ENCODE results near the gene ALPI.
"Not testable (repeated sequence)": the region's sequence is repeated elsewhere in the genome, so short reads cannot be mapped to it uniquely, and the experiment has no call there.

ALPI gene

GRCh38 chr2:232444409-232445148, 11.4 kb upstream of the ALPI start:
- TF ChIP-seq EZH2 (IDR thresholded peaks at IDR 0.05; ENCODE audit: borderline replicate concordance, low read depth, low read length, severe bottlenecking): no peak
- peak; percentile 77 for TF ChIP-seq CTCF (IDR thresholded peaks at IDR 0.05; ENCODE audit: borderline replicate concordance, extremely low read depth, low read length, poor library complexity, severe bottlenecking)

GRCh38 chr2:232445149-232445885, 10.6 kb upstream of the ALPI start:
- not testable (repeated sequence) for H3K9ac ChIP-seq (ENCODE audit: low read depth, low read length); DNase-seq; H3K79me2 ChIP-seq (ENCODE audit: insufficient read depth, low read length); H3K36me3 ChIP-seq (ENCODE audit: insufficient read depth, low read length); H4K20me1 ChIP-seq (ENCODE audit: insufficient read depth, low read length); H3K4me3 ChIP-seq (ENCODE audit: low read depth in 1 of 2, low read length in 2 of 2); H3K4me2 ChIP-seq (ENCODE audit: insufficient read depth, low read length); H2AFZ ChIP-seq (ENCODE audit: low read depth, low read length); H3K27ac ChIP-seq (ENCODE audit: low read length); ATAC-seq (ENCODE audit: insufficient read depth, low read depth); H3K9me3 ChIP-seq (ENCODE audit: insufficient read depth, low read length, severe bottlenecking); H3K4me1 ChIP-seq (ENCODE audit: insufficient read depth, low read length); H3K27me3 ChIP-seq (ENCODE audit: insufficient read depth, low read length, poor library complexity)

More at GRCh38 chr2:232444409-232445148, 11.4 kb upstream of the ALPI start:
- Histone ChIP-seq H3K4me1 (ENCODE audit: insufficient read depth, low read length) (peaks cover 7% of the 10 kb centered on the region), H2AFZ (ENCODE audit: low read depth, low read length) (peak overlapping the region; percentile 51; the same call in 1 of the 2 replicates), H3K9me3 (ENCODE audit: insufficient read depth, low read length, severe bottlenecking) (no peaks in the 10 kb centered on the region), H4K20me1 (ENCODE audit: insufficient read depth, low read length) (no peaks in the 10 kb centered on the region), H3K36me3 (ENCODE audit: insufficient read depth, low read length) (no peaks in the 10 kb centered on the region), H3K27me3 (ENCODE audit: insufficient read depth, low read length, poor library complexity) (no peaks in the 10 kb centered on the region), H3K9ac (ENCODE audit: low read depth, low read length) (no peak overlapping the region), H3K79me2 (ENCODE audit: insufficient read depth, low read length) (no peaks in the 10 kb centered on the region), H3K27ac (ENCODE audit: low read length) (no peak overlapping the region), H3K4me3 (ENCODE audit: low read depth in 1 of 2, low read length in 2 of 2) (no peak overlapping the region), H3K4me2 (ENCODE audit: insufficient read depth, low read length) (no peak overlapping the region)
- DNase-seq: peak; percentile 76
- peak; percentile 67 for ATAC-seq (ENCODE audit: insufficient read depth, low read depth)

GRCh38 chr2:232446266-232446777, 9.6 kb upstream of the ALPI start:
- not testable (repeated sequence) for H3K79me2 ChIP-seq (ENCODE audit: insufficient read depth, low read length); H3K9ac ChIP-seq (ENCODE audit: low read depth, low read length); H3K27me3 ChIP-seq (ENCODE audit: insufficient read depth, low read length, poor library complexity); H3K4me1 ChIP-seq (ENCODE audit: insufficient read depth, low read length); H2AFZ ChIP-seq (ENCODE audit: low read depth, low read length); DNase-seq; H4K20me1 ChIP-seq (ENCODE audit: insufficient read depth, low read length); H3K27ac ChIP-seq (ENCODE audit: low read length); H3K9me3 ChIP-seq (ENCODE audit: insufficient read depth, low read length, severe bottlenecking); H3K36me3 ChIP-seq (ENCODE audit: insufficient read depth, low read length); H3K4me2 ChIP-seq (ENCODE audit: insufficient read depth, low read length); H3K4me3 ChIP-seq (ENCODE audit: low read depth in 1 of 2, low read length in 2 of 2)
- peak; percentile 64 for ATAC-seq (ENCODE audit: insufficient read depth, low read depth)
- TF ChIP-seq CTCF (IDR thresholded peaks at IDR 0.05; ENCODE audit: borderline replicate concordance, extremely low read depth, low read length, poor library complexity, severe bottlenecking): peak; percentile 2

GRCh38 chr2:232447091-232447620, 8.8 kb upstream of the ALPI start:
- peaks cover 4% of the 10 kb centered on the region; the same call in 1 of the 2 replicates for H3K4me1 ChIP-seq (ENCODE audit: insufficient read depth, low read length)
- H3K36me3 ChIP-seq (ENCODE audit: insufficient read depth, low read length): no peaks in the 10 kb centered on the region
- H2AFZ ChIP-seq (ENCODE audit: low read depth, low read length): no peak overlapping the region
- TF ChIP-seq EZH2 (IDR thresholded peaks at IDR 0.05; ENCODE audit: borderline replicate concordance, low read depth, low read length, severe bottlenecking): no peak
- no peak for TF ChIP-seq CTCF (IDR thresholded peaks at IDR 0.05; ENCODE audit: borderline replicate concordance, extremely low read depth, low read length, poor library complexity, severe bottlenecking)
- no peak overlapping the region for H3K27ac ChIP-seq (ENCODE audit: low read length)
- H3K9ac ChIP-seq (ENCODE audit: low read depth, low read length): no peak overlapping the region
- H3K4me2 ChIP-seq (ENCODE audit: insufficient read depth, low read length): no peak overlapping the region
- H3K4me3 ChIP-seq (ENCODE audit: low read depth in 1 of 2, low read length in 2 of 2): no peak overlapping the region
- DNase-seq (no peak), ATAC-seq (ENCODE audit: insufficient read depth, low read depth) (no peak)
- no peaks in the 10 kb centered on the region for H3K27me3 ChIP-seq (ENCODE audit: insufficient read depth, low read length, poor library complexity)
- no peaks in the 10 kb centered on the region for H3K79me2 ChIP-seq (ENCODE audit: insufficient read depth, low read length)
- no peaks in the 10 kb centered on the region for H4K20me1 ChIP-seq (ENCODE audit: insufficient read depth, low read length)
- H3K9me3 ChIP-seq (ENCODE audit: insufficient read depth, low read length, severe bottlenecking): no peaks in the 10 kb centered on the region

All from DND-41 (cell line).